HG02840 (cell line): ENCODE measurements around the gene AP1G1.
A peak's percentile ranks its signal among the peaks of the same experiment; 100 is the strongest.
"Not testable (repeated sequence)": the region's sequence is repeated elsewhere in the genome, so short reads cannot be mapped to it uniquely, and the experiment has no call there.

Experiments used
- ATAC-seq: cut with Tn5 transposase; IDR thresholded peaks from one replicate; pipeline ENCODE4 v1.9.1; 2021; ENCODE audit warnings: mild to moderate bottlenecking, moderate library complexity, moderate number of reproducible peaks; ENCODE audit not compliant: unreplicated experiment, low FRiP score

Gene AP1G1

DNA sequence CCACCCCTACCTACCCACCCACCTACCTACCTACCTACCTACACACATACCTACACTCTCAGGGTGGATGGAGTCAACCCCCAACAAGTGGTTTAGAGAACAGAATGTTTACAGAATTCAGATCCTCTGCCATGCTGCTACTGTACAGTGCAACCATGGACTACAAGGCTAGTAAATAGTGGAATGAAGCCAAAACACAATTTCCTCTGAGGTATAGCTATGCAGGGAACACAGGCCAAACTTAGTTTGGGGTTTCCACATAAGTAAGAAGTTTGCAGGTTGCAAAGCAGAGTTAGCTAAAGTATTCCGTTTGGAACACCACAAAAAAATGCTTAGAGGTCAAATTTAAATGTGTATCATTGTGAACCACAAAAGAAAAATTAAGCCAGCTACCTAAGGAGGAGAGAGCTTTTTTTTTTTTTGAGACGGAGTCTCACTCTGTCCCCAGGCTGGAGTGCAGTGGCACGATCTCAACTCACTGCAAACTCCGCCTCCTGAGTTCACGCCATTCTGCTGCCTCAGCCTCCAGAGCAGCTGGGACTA, 2.7 kb upstream of the AP1G1 start:
- no peak for ATAC-seq

DNA sequence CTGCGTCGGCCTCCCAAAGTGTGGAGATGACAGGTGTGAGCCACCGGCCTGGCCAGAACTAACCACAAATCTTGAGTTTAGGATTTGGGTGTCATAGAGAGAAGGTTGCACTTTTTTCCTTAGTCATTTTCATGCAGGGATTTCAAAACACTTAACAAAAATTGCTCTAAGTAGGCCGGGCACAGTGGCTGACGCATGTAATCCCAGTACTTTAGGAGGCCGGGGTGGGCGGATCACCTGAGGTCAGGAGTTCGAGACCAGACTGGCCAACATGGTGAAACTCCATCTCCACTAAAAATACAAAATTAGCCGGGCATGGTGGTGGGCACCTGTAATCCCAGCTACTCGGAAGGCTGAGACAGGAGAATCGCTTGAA, 1.5 kb upstream of the AP1G1 start:
- not testable (repeated sequence) for ATAC-seq

DNA sequence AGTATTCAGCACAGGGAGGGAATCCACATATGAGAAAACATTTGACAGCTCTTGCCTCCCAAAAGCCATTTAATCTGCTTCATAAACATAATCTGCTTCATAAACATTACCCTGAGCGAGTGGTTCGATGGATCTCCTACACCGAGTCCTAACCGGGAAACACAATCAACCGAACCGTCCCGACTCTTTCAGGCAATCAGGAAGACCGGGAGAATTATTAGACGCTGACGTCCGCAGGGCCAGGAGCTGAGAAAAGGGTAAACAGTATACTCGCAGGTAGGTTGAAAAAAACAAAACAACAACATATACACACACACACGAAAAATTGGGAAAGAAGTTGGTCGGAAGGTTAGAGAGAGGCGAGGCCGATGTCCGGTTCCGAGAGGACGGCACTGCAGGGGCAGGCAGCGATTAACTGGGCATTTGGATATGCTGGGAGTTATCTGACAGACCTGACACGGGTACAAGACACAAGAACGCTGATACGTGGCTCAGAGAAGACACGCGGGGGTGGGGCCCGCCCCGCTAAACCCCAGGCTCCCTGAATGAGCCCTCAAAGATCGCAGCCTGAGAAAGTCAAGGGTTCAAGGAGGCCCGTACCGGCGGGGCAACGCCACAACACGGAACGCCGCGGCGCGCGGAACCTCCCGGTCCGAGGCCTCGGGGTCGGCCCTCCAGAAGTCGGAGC, 585 bp downstream of the AP1G1 start:
- ATAC-seq: peak; percentile 33

DNA sequence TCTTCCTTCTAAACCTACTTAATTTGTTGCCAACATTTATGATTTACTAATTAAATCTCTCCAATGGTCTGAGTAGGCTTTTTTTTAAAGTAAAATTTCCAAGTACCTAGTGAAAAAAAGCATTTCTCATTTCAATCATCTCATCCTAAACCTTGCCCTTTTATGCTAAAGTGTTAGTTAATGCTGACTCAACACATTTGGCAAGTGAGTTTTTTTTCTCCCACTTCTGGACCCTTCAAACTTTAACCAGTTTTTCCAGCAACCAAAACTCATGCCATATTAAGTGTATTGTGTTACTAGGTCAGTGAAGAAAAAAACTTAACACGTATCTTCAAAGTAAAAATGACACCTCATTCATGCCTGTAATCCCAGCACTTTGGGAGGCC, 5.3 kb downstream of the AP1G1 start:
- no peak for ATAC-seq

DNA sequence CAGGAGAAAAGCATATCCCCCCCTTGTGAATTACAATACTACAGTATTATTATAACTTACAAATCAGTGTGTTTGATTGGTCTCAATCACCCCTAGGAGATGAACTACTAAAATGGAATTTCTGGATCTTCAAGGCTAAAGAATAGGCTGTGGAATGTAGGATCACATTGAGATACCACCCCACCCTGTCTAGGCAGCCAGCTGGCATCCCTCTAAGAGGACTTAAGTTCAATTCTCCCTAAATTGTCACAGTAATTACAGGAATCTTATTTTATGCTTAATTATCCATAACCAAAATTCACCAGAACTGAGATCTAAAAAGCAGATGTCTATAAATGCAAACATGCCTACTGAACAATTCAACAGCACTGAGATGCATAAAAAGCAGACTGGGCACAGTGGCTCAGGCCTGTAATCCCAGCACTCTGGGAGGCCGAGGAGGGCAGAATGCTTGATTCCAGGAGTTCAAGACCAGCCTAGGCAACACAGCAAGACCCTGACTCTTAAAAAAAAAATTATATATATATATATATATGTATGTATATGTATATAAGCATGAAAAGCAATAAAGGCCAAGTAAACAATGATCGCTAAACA, 12.0 kb downstream of the AP1G1 start:
- no peak for ATAC-seq

DNA sequence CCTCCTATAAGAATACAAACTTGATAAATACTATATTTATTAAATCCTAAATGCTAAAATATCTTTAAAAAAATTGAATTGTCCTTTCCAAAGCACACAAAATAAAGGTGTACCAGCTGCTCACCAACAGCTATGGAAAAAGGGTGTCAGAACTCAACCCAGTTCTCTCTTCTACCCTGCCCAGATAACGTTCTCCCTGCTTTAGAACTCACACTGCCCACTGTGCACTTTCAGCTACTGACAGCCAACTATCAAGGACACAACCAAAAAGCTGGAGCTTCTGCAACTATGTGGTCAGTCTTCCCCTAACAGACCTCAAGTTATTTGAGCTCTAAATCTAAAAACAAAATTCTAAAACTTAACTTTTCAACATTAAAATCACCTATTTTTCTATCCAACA, 13.7 kb downstream of the AP1G1 start:
- no peak for ATAC-seq

DNA sequence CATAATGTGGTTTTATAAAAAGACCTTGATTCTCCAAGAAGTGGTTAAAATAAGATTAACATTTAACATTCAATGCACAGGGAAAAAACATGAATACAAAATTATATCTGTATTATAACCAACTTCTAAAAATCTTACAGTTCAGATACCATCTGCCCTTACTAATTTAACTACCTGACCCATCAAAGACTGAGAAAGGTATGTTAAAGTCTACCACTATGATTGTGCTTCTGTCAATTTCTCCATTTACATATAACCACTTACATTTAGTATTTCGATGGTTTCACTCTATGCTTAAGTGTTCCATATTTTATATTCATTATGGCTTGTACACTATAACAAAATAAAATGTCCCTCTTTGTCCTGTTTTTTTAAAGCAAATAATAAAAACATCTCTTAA, 14.6 kb downstream of the AP1G1 start:
- ATAC-seq: no peak

DNA sequence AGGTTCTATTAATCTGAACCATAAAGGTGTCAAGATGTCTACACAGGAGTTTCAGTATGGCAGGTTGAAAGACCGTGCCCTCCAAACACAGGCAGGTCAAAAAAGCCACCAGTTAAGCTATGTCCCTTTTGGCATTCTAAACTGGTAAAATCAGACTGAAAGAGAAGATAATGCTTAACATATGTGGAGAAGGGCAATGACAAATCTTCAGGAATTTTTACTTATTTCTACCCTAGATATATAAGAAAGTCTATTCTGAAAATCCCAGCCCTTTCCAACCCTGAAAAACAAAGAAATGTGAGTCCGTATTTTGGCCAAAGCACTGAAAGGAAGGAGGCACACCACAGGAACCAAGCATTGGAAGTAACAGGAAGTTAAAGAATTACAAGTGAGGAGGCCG, 16.5 kb downstream of the AP1G1 start:
- no peak for ATAC-seq

DNA sequence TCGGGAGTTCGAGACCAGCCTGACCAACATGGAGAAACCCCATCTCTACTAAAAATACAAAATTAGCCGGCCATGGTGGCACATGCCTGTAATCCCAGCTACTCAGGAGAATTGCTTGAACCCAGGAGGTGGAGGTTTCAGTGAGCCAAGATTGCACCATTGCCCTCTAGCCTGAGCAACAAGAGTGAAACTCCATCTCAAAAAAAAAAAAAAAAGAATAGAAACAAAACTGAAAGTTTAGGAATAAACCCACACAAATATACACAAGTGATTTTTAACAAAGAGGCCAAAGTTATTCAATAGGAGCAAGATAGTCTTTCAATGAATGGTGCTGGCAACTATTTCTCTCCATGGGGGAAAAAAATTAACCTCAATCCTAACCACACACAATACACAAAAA, 18.3 kb downstream of the AP1G1 start:
- ATAC-seq: not testable (repeated sequence)

DNA sequence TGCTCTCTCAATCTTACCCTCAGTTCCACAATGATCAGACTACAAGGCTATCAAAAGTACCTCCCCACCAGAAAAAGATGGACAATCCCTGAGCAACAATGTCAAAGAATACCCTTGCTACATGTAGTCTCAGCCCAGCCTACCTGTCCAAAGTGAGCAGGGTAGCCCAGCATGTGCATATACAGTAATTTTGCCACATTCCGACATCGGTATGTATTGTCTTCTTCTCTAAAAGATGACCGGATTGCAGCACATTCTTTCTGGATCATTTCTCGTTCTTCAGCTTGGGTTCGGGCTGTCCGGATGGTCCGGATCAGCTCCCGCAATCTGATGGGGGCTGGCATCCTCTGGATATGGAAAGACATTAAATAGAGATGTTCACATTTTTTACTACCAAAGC, 19.5 kb downstream of the AP1G1 start:
- ATAC-seq: no peak

DNA sequence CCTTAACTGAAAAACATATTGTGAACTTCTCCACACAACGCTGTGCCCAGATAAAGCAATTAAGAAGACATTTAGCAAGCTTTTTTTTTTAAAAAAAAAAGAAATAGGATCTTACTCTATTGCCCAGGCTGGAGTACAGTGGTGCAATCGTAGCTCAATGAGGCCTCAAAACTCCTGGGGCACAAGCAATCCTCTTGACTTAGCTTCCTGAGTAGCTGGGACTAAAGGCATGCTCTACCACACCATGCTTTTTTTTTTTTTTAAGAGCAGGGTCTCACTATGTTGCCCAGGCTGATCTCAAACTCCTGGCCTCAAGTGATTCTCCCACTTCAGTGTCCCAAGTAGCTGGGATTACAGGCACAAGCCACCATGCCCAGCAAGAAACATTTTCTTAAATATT, 20.1 kb downstream of the AP1G1 start:
- no peak for ATAC-seq

DNA sequence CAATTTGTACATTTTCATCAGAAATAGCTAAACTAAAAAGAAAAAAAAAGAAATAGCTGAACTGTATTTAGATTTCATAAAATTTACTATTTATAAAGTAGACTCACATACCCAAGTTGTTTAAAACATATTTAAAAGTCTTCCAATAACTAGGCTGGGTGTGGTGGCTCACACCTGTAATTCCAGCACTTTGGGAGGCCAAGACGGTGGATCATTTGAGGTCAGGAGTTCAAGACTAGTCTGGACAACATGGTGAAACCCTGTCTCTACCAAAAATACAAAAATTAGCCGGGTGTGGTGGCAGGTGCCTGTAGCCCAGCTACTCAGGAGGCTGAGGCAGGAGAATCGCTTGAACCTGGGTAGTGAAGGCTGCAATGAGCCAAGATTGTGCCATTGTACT, 23.5 kb downstream of the AP1G1 start:
- not testable (repeated sequence) for ATAC-seq

DNA sequence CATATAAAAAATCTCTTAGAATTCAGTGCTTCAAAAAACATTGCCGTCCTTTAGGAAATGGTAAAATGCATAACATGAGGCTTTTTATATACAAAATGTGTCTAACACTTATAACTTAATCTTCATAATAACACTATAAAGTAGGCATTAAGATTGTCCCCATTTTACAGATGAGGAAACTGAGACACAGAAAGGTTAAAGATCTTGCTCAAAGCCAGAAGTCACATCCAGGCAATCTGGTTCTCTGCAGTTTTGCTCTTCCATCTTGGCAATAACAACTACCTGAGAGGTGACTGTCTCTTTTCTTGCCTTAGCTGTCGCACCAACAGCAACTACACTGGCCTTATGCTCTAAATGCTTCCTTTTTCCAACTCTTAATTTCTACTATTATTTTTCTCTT, 24.5 kb downstream of the AP1G1 start:
- no peak for ATAC-seq

DNA sequence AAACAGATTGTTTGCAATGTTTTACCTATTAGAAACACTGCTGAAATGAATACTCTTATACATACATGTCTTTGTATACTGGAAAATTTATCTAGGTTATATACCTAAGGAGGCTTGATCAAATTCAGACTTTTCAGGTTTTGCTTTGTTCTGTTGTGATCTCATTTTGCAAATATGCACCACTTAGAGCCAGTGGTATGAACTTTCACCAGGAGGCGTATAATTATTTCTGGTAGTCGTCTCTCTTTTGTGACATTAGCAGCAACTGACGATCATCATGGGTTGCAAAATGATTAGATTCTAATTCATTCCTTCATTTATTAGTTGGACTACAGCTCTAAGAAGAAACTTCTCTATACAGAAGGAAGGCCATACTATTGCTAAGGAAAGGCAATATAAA, 26.9 kb downstream of the AP1G1 start:
- ATAC-seq: no peak

DNA sequence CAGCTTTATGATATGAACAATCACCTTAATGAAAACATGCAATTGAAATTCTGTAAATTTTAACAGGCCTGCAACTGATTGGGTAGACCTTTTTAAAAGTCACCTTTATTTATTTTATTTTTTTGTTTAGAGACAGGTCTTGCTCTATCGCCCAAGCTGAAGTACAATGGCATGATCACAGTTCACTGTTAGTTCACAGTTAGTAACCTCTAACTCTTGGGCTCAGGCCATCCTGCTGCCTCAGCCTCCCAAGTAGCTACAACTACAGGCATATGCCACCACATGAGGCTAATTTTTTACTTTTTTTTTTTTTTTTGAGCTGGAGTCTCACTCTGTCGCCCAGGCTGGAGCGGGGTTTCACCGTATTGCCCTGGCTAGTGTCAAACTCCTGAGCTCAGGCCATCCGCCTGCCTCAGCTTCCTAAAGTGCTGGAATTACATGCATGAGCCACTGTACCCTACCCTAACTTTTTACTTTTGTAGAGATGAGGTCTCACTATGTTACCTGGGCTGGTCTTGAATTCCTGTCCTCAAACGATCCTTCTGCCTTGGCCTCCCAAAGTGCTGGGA, 28.0 kb downstream of the AP1G1 start:
- ATAC-seq: no peak

DNA sequence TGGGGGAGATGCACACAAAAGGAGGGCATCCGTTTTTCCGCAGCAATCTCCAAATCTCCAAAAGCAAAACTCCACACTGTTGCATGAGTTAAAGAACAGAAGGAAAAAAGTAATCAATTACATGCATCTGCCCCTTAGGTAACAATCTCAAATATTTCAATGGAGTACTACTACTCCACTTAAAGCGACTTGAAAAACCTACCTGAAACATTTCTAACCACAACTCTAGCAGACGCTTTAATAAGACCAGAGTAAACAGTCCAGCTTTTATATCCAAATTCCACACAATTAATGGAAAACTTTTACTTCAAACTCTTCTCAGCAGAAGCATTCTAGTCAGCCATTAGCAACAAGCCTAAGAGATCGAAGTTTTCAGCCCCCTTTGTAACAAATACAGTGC, 29.9 kb downstream of the AP1G1 start:
- no peak for ATAC-seq

DNA sequence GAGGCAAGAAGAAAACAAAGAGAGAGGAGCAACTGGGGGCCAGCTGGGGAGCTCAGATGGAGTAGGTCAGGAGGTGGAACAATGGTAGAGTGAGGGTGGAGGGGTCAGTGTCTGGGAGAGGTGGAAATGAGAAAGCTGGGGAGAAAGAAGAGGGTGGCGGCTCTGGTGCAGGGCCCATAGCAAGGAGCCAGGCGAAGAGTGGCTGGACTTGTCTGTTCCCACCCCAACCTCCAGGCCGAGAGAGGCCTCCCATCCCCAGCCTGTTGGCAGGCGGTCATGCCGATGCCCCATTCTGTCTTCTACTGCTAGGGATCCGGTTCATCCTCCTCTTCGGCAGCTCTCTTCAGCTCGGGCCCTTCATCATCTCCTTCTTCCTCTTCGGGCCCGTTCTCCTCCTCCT, 31.3 kb downstream of the AP1G1 start:
- ATAC-seq: no peak

DNA sequence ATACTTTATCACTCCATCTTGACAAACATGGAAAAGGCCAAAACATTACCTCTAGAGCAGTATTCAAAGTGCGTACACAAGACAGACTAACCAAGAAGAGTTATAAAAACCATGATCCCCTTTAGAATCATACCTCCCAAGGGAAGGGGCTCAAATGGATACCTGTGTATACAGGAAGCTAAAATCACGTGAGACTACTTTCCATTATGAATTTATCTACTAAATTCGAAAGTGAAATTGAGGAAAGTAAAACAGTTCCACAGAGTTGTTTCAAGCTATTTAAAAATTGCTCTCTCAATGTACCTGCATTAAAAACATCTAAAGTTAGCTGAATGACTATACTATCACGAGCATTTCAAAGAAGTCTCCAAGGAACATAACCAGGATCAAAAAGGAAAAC, 32.7 kb downstream of the AP1G1 start:
- no peak for ATAC-seq

DNA sequence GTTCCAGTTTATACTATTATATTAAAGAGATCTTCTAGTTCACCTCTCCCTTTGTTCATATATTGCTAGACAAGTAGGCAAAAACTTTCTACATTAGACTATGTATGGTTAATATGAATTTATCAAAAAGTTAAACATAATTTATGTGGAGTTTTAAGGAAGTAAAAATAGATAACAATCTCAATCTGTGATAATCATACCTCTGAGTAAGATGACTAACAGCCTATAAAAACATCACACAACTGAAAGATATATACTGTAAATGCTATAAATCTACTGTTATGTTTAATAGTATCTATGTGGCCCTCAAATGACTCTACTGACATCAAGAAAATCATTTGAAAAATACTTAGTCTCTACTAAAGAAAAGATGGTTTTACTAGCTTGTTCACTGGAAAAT, 37.1 kb downstream of the AP1G1 start:
- ATAC-seq: no peak

DNA sequence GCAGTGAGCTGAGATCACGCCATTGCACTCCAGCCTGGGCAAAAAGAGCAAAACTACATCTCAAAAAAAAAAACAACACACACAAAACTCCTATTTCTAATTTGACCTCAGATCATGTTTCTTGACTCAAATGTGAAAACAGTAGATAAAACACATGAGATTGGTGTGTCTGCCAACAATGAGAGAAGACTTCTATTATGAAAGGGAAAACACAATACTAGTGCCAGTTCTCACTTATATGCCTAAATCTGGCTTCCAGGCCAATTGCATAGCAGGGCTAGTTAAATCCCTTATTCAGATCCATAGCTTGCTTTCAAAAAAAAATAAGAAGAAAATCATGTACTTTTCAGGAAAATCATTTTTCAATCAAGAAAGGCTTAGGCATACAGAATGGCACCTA, 39.4 kb downstream of the AP1G1 start:
- ATAC-seq: no peak

DNA sequence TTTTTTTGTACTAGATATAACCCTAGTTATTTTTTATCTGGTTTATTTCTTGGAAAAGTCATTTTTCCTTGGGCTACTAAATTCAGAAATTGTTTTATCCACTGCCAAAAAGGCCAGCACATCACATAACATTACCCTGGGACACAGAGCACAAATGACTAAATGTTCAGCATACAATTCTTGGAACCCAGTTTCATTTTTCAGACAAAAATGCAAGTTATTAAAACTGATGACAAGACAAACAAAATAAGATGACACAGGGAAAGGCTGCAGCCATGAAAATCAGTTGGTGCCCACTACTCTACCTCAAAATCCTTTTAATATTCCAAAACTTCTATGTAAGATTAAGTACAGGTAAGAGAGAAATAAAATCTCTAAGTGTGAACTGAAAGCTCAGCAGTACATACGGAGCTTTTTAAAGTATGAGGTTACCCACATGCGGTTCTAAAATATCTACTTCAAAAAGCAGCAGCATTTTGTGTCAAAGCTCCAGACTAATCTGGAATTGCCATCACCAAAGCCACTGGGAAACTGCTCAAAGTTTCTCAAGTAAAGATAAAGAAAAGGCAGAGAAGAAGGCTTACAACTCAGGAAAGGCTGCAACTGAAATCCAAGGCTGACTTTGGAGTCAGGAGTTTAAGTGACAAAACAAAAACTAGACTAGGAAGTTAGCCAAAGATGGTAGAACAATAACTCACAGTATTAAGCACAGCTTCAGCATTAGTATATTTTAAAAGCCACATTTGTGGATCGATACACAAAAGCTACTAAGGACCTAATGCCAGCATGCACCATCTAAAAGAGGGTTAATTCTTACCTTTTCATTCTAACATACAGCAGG, 41.4 kb downstream of the AP1G1 start:
- no peak for ATAC-seq
